HG03066 (cell line): ENCODE results near the gene SPATA20.
A peak's percentile ranks its signal among the peaks of the same experiment; 100 is the strongest.

Experiments used
- ATAC-seq: cut with Tn5 transposase; IDR thresholded peaks from one replicate; pipeline ENCODE4 v1.9.1; 2021; ENCODE audit warnings: low read depth; ENCODE audit not compliant: unreplicated experiment

Gene SPATA20

DNA sequence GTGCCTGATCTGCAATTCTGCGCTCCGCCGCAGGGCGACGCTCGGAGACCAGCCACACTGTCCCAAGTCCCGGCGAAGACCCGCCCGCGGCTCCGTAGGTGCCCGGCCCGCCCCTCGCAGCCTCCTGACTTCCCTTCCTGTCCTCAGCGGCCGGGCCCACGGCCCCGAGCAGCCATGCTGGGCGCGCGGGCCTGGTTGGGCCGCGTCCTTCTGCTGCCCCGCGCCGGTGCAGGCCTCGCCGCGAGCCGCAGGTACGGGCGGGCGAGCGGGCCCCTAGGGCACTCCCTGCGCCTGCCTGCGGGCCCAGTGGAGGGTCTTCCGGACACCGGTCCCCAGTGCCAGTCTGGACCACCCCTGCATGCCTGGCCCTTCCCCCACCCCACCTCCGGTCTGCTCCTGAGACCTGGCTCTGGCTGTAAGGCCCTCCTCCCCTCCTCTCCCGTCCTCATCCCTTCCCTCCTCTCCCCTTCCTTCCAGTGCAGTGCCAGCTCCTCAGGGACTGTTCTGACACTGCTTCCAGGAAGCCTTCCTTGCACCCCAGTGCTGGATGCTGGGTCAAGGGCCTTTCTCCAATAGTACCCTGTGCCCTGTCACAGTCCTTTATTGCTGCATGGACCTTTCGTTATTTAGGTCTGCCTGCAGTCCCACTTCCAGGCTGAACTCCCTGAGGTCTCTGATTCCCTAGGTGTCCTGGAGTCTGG lies at the start of gene SPATA20:
SPATA20 (plus strand) TSS at position 140 of the 701 bp plus-strand sequence; CDS start at position 175, 35 bp downstream.
- ATAC-seq, result peak; percentile 62

DNA sequence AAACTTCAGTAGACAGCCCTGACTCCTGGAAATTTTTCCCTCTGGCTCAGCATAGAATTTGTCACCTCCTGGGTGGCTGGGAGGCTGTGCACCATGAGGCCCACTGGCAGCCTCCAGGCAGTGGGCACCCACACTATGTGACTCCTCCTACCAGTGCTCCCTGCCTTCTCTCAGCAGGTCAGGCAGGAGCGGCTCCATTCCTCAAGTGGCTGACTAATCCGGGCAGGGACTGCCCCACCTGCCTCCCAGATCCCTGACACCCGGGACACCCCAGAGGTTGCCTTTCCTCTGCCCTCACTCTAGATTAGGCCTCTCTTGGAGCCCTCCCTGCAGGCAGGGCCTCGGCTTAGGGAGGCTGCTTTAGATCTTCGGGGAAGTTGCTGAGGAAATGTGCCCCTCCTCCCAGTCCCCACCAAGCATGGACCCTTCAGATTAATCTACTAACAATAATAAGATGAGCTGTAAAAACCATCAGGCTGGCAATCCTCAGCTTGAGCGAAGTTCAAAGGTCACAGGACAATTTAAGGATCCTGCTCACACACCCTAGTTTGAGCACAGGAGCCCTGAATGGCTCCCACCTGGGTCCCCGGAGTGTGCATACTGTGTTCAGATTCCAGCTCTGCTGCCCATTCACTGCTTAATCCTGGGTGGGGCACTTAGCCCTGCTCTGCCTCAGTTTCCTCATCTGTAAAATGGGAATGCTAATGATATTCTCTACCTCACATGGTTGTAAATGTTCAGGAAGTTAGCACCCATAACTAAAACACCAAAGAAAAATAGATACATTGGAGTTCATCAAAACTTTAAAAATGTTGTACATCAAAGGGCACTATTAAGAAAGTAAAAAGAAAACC lies 48.7 kb upstream of the SPATA20 start:
- no peak for ATAC-seq

DNA sequence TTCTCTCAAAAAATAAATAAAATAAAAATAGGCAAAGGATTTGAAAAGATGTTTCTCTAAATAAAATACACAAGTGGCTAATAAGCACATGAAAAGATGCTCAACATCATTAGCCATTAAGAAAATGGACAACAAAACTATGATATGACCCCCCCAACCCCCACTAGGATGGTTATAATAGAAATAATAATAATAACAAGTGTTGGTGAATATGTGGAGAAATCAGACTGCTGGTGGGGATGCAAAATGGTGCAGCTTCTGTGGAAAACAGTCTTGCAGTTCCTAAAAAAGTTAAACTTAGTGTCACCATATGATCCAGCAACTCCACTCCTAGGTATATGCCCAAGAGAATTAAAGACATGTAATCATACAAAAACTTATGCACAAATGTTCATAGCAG lies 47.7 kb upstream of the SPATA20 start:
- no peak for ATAC-seq

DNA sequence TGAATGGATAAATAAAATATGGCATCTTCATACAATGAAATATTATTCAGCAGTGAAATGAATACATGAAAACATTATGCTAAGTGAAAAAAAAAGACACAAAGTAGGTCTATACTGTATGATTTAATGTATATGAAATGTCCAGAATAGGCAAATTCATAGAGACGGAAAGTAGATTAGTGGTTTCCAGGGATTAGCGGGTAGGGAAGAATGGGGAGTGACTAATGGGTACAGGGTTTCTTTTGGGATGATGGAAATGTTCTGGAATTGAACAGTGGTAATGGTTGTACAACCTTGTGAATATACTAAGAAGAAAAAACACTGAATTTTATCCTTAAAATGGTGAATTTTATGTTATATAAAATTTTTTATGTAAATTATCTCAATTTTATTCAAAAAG lies 47.3 kb upstream of the SPATA20 start:
- ATAC-seq, result no peak

DNA sequence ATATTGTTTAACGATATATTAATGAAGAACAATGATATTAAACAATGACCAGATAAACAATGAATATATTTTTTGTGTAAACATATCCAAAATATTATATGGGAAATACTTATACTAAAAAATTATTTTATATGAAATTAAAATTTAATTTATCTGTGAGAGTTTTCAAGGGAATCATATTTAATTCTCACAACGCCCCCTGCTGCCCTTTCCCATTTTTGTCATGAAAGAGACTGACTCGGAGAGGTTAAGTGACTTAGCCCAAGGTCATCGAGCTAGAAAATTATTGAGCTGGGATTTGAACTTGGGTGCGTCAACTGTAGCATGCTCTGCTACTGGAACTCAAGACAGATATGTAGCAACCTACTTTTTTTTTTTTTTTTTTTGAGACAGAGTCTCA lies 45.9 kb upstream of the SPATA20 start:
- ATAC-seq, result no peak

DNA sequence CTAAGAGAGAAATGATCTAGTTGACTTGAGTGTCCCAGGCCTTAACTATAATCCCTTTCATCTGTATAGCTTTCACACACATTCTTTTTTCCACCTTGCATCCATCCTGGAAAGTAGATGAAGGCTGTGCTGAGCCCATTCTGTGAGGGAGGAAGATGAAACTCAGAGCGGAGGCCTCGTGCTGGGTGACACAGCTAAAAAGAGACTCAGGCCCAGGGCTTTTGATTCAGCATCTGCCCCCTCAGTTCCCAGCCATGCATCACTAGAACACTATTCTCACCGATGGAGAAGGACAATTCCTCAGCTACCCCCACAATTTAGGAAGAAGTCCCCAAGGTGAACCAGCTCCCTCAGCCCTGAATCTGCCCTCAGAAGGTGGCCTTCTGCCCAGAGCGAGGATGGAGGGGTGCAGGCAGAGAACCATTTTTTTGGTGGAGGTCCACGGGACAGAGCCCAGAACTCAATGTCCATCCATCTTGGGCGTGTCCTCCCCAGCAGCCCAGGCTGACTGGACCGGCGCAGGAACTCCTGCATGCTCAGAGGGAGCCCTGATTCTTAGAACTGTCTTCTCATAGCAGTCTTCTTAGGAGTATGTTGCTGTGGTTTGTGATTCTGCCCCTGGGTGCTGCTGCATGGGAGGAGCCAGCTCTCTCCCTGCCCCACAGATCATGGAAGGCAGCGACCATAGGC lies 44.5 kb upstream of the SPATA20 start:
- no peak for ATAC-seq

DNA sequence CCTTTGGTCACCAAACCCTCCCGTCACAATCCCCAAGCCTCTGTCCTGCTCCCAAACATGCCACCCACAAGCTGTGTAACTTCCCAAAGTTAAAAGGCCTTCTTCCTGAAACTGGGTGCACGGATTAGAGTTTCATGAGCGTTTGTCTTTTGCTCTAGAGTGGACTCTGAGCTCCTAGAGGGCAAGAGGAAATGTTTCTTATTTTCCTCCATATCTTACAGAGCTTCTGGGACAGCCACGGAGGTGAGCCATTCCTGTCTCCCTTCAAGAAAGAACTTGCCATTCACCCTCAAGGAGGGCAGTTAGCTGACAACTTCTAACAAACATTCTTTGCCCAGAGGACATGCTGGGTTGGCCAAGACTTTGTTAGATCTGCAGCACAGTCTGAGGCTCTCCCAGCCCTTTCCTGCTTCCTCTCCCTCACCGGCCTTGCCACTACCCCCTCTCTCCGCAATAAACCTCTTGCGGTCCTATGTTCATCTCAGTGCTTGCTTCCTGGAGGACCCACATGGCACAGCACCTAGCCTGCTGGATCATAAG lies 41.3 kb upstream of the SPATA20 start:
- ATAC-seq, result no peak

DNA sequence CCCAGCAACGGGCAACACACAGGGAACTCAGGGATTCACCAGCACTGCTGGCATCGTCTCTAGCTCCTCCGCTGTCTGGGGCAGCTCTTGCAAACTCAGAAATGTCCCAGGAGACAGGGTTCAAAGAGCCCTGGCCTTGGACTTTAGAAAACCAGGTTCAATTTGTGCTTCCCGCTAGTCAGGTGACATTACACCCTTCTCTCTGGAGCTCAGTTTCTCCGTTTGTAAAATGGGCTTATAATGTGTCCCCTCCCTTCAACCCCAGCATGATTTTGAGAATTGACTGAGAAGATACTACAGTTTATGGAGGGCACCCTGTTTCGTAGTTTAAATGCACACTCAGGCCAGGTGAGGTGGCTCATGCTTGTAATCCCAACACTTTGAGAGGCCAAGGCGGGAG lies 40.7 kb upstream of the SPATA20 start:
- no peak for ATAC-seq

DNA sequence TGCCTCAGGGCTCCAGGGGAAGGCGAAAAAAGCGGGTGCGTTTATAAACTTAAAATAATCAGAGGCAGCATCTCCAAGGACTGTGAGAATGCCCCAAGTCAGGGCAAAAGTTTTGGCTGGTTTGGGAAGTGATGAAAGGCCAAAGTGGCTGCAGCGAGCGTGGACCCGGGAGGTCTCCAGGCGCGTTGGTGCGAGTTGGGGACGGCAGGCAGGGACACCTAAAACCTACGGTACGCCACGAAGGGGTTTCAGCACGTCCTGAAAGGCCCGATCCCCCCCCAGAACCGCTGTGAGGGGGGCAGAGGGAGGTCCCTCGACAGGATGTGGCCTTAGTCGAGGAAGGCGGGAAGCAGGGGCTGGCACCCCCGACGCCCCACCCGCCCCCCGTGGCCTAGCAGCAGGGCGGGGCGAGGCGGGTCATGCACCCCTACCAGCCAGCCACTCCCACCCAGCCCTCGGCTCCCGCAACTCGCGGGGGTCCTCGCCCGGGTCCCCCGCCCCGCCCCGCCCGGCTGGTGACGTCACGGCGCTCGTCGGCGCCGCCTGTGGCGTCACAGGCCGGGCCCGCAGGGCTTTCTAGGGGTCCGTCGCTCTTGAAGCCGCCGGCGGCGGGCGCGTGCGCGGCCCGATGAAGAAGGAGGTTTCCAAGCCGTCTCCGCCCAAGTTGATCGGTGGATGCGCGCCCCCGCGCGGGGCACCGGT lies 39.0 kb upstream of the SPATA20 start, which contains the start of gene MYCBPAP:
MYCBPAP (plus strand) TSS at position 569 of the 702 bp plus-strand sequence. CDS start 236 bp downstream, outside the sequence.
- ATAC-seq, result no peak

DNA sequence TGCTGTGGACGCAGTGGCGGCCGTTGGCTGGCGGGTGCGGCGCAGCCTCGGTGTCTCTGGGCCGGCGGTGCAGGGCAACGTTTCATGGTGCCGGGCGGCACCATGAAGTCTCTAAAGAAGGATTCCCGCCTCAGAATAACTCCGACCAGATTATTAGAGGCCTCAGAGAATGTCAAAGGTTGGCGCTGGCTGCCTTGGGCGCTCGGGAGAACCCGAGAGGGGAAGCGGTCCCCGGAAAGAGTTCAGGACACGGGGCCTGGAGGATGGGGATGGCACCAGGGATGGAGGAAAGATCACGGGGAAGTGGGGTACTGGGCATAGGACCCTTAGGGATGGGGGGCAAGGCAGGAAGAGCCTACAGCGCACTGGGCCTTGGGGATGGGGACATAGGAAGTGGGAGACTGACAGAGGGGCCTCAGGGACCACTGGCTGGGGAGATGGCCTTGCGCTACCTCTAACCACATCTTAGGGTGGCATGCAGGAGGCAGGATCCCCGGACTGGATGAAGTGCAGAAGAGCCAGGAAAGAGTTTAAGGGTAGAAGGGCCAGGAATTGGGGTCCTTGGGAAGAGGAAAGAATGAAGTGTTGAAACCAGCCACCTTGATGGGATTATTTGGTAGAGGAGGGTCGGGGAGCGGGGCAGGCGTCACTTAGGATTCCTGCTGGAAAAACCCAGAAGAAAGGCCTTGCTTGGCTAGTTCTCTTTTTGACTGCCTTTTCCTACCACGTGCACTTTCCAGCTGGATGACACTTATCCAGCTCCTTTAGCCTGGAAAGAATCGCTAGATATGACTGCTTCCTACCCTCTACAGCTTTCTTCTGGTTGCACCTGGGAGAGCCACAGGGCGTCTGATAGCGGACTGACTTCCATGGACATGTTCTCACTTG lies 38.2 kb upstream of the SPATA20 start:
- ATAC-seq, result no peak

DNA sequence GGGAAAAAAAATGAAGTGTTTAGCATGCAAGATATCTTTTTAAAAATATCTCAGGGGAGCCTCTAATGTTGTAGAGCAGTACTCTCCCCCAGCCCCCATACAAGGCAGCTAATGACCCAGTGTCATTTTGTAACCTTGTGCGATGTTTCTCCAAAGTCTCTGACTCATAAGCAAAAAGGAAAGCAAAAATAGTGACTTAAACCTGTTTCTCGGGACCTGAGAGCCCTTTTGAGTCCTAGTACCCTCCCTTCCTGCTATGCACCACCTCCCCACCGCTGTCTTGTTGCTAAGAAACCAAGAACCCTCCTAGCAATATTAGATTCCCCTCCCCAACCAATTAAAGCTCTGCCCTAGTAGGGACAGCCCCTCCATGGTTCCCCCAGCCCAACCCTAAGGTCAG lies 35.9 kb upstream of the SPATA20 start:
- no peak for ATAC-seq

DNA sequence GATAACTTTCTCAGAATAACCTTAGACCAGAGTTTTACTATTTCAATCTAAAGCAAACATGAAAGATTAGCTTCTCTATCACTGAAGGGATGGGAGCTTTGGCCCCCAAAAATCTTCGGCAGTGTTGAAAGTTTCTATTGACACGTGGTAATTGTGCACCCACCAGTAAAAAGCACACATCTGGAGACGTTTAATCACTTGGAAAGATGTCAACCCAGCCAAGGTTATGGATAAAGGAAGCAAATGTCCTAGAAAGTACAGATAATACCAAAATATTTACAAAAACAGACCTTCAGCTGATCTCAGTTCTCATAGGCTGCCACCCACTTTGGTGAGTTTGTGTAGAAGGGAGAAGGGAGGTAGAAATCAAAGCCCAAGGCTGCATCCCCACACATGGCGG lies 33.5 kb upstream of the SPATA20 start:
- ATAC-seq, result no peak

DNA sequence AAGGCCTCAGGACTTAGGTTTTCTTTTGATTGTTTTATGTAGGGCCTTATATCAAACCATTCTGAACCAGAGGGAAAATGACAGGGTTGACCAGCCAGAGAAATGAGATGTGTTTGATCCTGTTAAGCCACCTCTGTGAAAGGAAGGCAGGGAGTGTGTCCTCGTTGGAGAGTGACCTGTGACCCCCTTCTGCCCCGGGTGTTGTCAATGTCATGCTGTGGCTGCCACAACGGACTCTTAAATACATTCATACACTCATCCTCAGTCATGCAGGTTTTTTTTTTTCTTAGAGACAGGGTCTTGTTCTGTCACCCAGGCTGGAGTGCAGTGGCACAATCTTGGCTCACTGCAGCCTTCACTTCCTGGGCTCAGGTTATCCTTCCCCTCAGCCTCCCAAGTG lies 32.6 kb upstream of the SPATA20 start:
- ATAC-seq, result no peak

DNA sequence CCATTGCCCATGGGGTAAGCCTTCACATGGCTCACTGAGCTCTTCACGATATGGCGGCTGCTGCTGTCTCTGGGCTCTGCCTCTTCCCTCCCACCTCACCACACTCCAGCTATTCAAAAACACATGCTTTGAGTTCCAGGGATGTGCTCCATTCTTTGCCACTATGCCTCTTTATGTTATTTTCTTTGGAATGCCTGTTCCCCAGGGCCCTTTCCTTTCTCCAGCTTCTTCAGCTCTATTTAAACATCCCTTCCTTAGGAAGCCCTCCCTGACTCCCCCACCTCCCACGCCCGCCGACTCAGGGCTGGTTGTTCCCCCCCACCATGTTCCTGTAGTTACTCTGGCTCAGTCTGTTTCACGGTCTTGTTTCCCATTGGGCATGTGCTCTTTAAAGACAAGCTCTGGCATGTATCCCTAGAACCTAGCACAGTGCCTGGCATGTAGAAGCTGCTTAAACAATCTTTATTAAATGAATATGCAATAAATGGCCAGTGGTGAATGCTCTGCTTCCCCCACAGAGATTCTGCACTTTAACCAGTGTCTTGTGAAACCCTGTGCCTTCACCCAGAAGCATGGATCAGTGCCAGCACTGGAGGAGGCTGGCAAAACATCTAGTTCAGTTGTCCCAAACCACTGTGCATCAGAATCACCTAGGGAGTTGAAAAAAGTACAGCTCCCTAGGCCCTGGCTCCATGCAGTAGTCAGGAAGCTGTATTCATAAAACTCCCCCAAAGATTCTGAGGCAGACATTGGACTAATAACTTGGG lies 31.9 kb upstream of the SPATA20 start:
- ATAC-seq, result no peak

DNA sequence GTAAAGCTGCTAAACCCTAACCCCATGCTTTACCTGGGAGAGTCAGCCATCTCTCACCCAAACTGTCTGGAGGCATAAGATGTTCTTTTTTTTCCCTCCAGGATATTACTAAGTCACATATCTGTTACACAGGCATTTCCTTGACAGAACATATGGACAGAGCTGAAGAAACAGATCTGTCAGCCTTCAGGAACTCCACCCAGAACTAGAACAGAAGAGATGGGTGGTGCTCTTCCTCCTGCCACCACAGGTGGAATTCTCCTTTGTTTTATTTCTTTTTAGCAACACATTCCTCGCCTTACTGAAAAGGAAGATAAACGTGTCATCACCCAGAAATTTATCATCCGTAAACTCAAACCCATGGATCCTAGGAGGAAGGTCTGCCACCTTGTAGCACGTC lies 30.0 kb upstream of the SPATA20 start:
- no peak for ATAC-seq

DNA sequence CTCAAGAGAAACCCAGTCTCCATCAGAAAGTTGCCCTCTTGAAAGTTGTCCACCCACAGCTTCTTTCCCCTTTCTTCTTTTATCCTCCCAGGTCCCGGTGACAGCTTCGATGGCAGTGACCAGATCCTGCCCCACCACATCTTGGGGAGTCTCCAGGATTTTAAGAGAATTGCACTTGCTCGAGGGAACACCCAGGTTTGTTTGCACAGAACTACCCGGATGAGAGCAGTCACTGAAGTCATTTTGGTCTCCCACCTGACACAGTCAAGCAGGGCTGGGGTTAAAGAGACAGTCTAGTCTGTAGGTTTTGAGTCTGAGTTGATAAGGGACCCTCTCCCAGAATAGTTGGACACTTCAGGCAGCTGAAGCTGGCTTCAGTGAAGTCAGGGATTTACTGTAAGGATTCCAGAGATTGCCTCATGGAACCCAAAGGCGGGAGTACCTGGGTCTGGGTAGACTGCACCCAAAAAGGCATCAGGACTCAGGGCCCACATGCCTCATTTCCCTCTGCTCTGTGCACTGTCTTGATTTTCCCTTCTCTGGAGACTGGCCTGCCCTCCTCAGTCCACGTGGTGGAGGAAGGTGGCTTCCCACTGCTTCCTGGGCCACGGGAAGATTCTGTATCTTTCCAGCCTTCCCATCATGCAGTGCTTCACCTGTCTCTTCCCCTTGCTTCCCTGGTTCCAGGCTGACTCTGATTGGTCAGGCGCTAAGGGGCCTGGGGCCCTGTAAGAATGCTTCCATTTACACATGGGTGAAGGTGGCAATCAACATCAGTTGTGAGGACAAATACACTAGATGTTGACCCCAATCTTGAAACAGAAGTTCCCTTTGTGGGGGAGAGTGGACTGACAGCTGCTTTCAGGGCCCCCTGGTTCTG lies 29.2 kb upstream of the SPATA20 start:
- ATAC-seq, result no peak

DNA sequence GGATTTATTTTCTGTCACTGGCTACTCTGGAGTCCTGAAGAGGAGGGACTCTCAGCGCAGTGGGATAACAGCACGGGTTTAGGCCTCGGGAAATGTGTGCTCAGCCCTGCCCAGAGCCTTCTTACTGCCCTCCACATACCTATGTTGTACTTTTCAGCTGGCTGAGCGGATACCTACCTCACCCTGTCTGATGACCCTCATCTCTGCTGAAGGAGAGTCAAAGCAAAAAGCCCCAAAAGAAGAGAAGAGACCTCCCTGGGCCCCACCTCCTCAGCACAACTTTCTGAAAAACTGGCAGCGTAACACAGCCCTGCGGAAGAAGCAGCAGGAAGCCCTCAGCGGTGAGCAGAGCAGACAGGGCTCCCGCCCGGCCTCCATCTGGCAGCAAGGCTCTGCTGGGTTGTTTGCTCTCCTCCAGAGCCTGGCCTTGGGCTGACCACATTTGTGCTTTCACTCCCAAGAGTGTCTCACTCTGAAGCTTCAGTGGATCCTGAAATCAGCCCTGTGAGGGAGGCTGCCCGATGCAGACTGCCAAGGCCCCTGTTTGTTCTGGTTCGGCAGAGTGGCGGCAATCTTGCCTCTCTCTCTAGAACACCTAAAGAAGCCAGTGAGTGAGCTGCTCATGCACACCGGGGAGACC lies 28.5 kb upstream of the SPATA20 start:
- ATAC-seq, result no peak
